H1 (cell line): ENCODE results near the gene CAMKMT. TPM values are rescaled to one million over a fixed set of nuclear protein-coding genes. Genes with fewer than 3 reads are reported as not detected.

Experiments
- CTCF ChIA-PET: fragments of 300-600 bp; sonication (Branson Sonifier 250); formaldehyde crosslinking; loops from one replicate; lab custom pipeline; 2021; ENCODE audit not compliant: partially characterized antibody; lab: Charles Lee
- POLR2A ChIA-PET: fragments of 300-600 bp; sonication (Branson Sonifier 250); formaldehyde crosslinking; loops from one replicate; lab custom pipeline; 2021; ENCODE audit warnings: inconsistent platforms; ENCODE audit not compliant: partially characterized antibody; lab: Charles Lee
- DNase-seq, 2 experiments: peaks; one replicate each; pipeline versions ENCODE4 v3.0.0 to v3.0.0-alpha.2; 2010 to 2022; ENCODE audit warnings: low spot score in 2 of 2, low read depth in 1 of 2, mixed read lengths in 1 of 2
- FAIRE-seq: peaks from 2 replicates; lab custom pipeline; 2011; peaks lifted over from hg19 to GRCh38; lab: Jason Lieb, UNC
- H2AFZ ChIP-seq: 2 replicates; pipeline ENCODE4 v1.8.1; 2012; ENCODE audit warnings: low read length, inconsistent platforms
- H2AK5ac ChIP-seq: 2 replicates; pipeline ENCODE4 v1.6.1; 2013; ENCODE audit warnings: low read depth, low read length
- H2BK120ac ChIP-seq: replicated peaks from 2 replicates; pipeline ENCODE3; 2013; ENCODE audit warnings: low read depth, low read length, inconsistent platforms
- H2BK12ac ChIP-seq: 2 replicates; pipeline ENCODE4 v1.6.1; 2013; ENCODE audit warnings: low read depth, low read length
- H2BK15ac ChIP-seq: 2 replicates; pipeline ENCODE4 v1.6.1; 2013; ENCODE audit warnings: low read length
- H2BK20ac ChIP-seq: 2 replicates; pipeline ENCODE4 v1.6.1; 2013; ENCODE audit warnings: low read length
- H2BK5ac ChIP-seq: 2 replicates; pipeline ENCODE4 v1.6.1; 2013; ENCODE audit warnings: low read depth, low read length
- H3K14ac ChIP-seq: 2 replicates; pipeline ENCODE4 v1.6.1; 2013; ENCODE audit warnings: inconsistent platforms; ENCODE audit not compliant: insufficient read length
- H3K18ac ChIP-seq: 2 replicates; pipeline ENCODE4 v1.6.1; 2013; ENCODE audit warnings: low read length; ENCODE audit errors: extremely low read depth
- H3K23ac ChIP-seq: 2 replicates; pipeline ENCODE4 v1.6.1; 2013; ENCODE audit warnings: inconsistent platforms; ENCODE audit not compliant: insufficient read length
- H3K23me2 ChIP-seq: 2 replicates; pipeline ENCODE4 v1.6.1; 2013; ENCODE audit warnings: low read depth, low read length
- H3K27ac ChIP-seq: 2 replicates; pipeline ENCODE4 v1.6.1; 2011; ENCODE audit warnings: low read depth, low read length, inconsistent platforms
- H3K27me3 ChIP-seq, 4 experiments: replicated peaks in 1 of 4; 1 replicate in 1 of 4; 2 replicates in 3 of 4; pipeline versions ENCODE4 v1.6.1 to v1.8.1; 2011 to 2013; ENCODE audit warnings: low read length in 3 of 4, mild to moderate bottlenecking in 3 of 4, inconsistent platforms in 2 of 4, mixed read lengths in 2 of 4, moderate library complexity in 1 of 4; ENCODE audit not compliant: control insufficient read depth in 3 of 4, insufficient read depth in 3 of 4; ENCODE audit errors: extremely low read depth in 1 of 4
- H3K36me3 ChIP-seq, 4 experiments: 2 replicates each; pipeline versions ENCODE4 v1.6.1 to v1.8.1; 2011 to 2013; ENCODE audit warnings: mild to moderate bottlenecking in 4 of 4, low read length in 3 of 4, moderate library complexity in 2 of 4, control low read depth in 1 of 4, inconsistent platforms in 1 of 4; ENCODE audit not compliant: insufficient read depth in 4 of 4, control insufficient read depth in 2 of 4
- H3K4ac ChIP-seq: replicated peaks from 2 replicates; pipeline ENCODE3; 2013; ENCODE audit warnings: low read length, low read depth, mixed read lengths, inconsistent platforms; ENCODE audit not compliant: insufficient read length
- H3K4me1 ChIP-seq, 4 experiments: replicated peaks in 1 of 4; 1 replicate in 1 of 4; 2 replicates in 3 of 4; pipeline versions ENCODE4 v1.6.1 to v1.8.1; 2011 to 2013; ENCODE audit warnings: low read length in 3 of 4, inconsistent platforms in 2 of 4, mixed read lengths in 1 of 4; ENCODE audit not compliant: insufficient read depth in 4 of 4, control insufficient read depth in 3 of 4
- H3K4me2 ChIP-seq, 2 experiments: 2 replicates each; pipeline versions ENCODE4 v1.6.1 to v1.8.1; 2011 to 2013; ENCODE audit warnings: low read depth in 2 of 2, low read length in 2 of 2, control low read depth in 1 of 2, inconsistent platforms in 1 of 2, mild to moderate bottlenecking in 1 of 2; ENCODE audit not compliant: insufficient read depth in 1 of 2
- H3K4me3 ChIP-seq, 4 experiments: fragments of 200-600, 300-600 bp in 1 of 4; sonication (generic), shearing (Covaris generic), sonication (Bioruptor Twin) in 1 of 4; 2 replicates each; pipeline versions ENCODE4 v1.5.1 to v1.8.1; 2011 to 2016; ENCODE audit warnings: low read length in 4 of 4, low read depth in 3 of 4, control low read depth in 2 of 4, inconsistent platforms in 2 of 4, mild to moderate bottlenecking in 2 of 4, mixed read lengths in 1 of 4, moderate library complexity in 1 of 4; ENCODE audit not compliant: insufficient read depth in 2 of 4; ENCODE audit errors: extremely low read depth in 1 of 4
- H3K56ac ChIP-seq: replicated peaks from 2 replicates; pipeline ENCODE3; 2013; ENCODE audit warnings: low read depth, mild to moderate bottlenecking, mixed read lengths, low read length, inconsistent platforms; ENCODE audit not compliant: insufficient read length
- H3K79me1 ChIP-seq: 2 replicates; pipeline ENCODE4 v1.6.1; 2013; ENCODE audit warnings: low read depth, low read length, control low read depth
- H3K79me2 ChIP-seq, 2 experiments: 2 replicates each; pipeline versions ENCODE4 v1.6.1 to v1.8.1; 2012 to 2013; ENCODE audit warnings: low read length in 2 of 2, mild to moderate bottlenecking in 2 of 2, inconsistent platforms in 1 of 2; ENCODE audit not compliant: insufficient read depth in 2 of 2, control insufficient read depth in 1 of 2
- H3K9ac ChIP-seq, 4 experiments: replicated peaks in 1 of 4; 1 replicate in 1 of 4; 2 replicates in 3 of 4; pipeline versions ENCODE4 v1.6.1 to v1.8.1; 2011 to 2013; ENCODE audit warnings: low read depth in 3 of 4, low read length in 3 of 4, control low read depth in 2 of 4, mild to moderate bottlenecking in 2 of 4, moderate library complexity in 2 of 4, inconsistent platforms in 1 of 4; ENCODE audit errors: extremely low read depth in 1 of 4
- H3K9me3 ChIP-seq, 2 experiments: 2 replicates each; pipeline versions ENCODE4 v1.6.1 to v1.8.1; 2012 to 2013; ENCODE audit warnings: mild to moderate bottlenecking in 2 of 2, moderate library complexity in 2 of 2, control low read depth in 1 of 2, inconsistent platforms in 1 of 2, low read depth in 1 of 2, low read length in 1 of 2, mixed read lengths in 1 of 2; ENCODE audit not compliant: insufficient read depth in 2 of 2
- H4K20me1 ChIP-seq, 2 experiments: replicated peaks in 1 of 2; 2 replicates each; pipeline versions ENCODE3 to v1.8.1; 2011 to 2013; ENCODE audit warnings: inconsistent platforms in 2 of 2, low read length in 2 of 2, mild to moderate bottlenecking in 1 of 2; ENCODE audit not compliant: insufficient read depth in 2 of 2, control insufficient read depth in 1 of 2
- H4K5ac ChIP-seq: 2 replicates; pipeline ENCODE4 v1.6.1; 2013; ENCODE audit warnings: low read length, low read depth, mixed read lengths, inconsistent platforms; ENCODE audit not compliant: insufficient read length
- H4K8ac ChIP-seq: 2 replicates; pipeline ENCODE4 v1.8.0; 2013; ENCODE audit warnings: mild to moderate bottlenecking, moderate library complexity, low read length, inconsistent platforms; ENCODE audit not compliant: insufficient read depth; ENCODE audit errors: extremely low read depth
- H4K91ac ChIP-seq: replicated peaks from 2 replicates; pipeline ENCODE3; 2013; ENCODE audit warnings: low read length, mixed read lengths, inconsistent platforms; ENCODE audit not compliant: insufficient read length
- CREB1 ChIP-seq: IDR thresholded peaks from 2 replicates; pipeline ENCODE4 v1.6.1; 2012; ENCODE audit warnings: inconsistent platforms
- WGBS, 2 experiments: shearing (Covaris generic) in 1 of 2; methylation state at CpG; one replicate each; pipeline versions ENCODE4 v1.1.6 to v1.1.7; 2013 to 2015; ENCODE audit warnings: low lambda C conversion rate in 2 of 2, mixed read lengths in 2 of 2, inconsistent platforms in 1 of 2, low coverage in 1 of 2, missing lambda C conversion rate in 1 of 2; ENCODE audit not compliant: insufficient replicate concordance in 2 of 2, insufficient coverage in 1 of 2, insufficient read length in 1 of 2; ENCODE audit errors: extremely low coverage in 1 of 2, missing lambda C conversion rate in 1 of 2; 5-methylcytosine and 5-hydroxymethylcytosine counted together
- polyA plus RNA-seq, 7 experiments: library from polyadenylated mRNA; depleted of rRNA in 3 of 7; stranded (reverse) in 5 of 7; unstranded in 2 of 7; fragments of >200 nt in 5 of 7; fragments of 200-250 nt in 2 of 7; gene quantifications; 1 replicate in 5 of 7; 2 replicates in 1 of 7; 4 replicates in 1 of 7; pipeline versions ENCODE4 v1.2.1 to v1.2.3, GENCODE V29; 2011 to 2013; ENCODE audit warnings: missing spikeins in 2 of 7, mixed read lengths in 2 of 7
- total RNA-seq: library from RNA; stranded (reverse); fragmentation: NEBNext Ultra II Directional; extraction: Animal tissue kit (Norgen Biotek cat#: 25700); gene quantifications from 2 replicates; pipeline ENCODE4 v1.2.1, GENCODE V29; 2021

CAMKMT gene
- total and polyA plus RNA-seq, 2 of the 8 experiments (the other 6 are each of a cell fraction or from before 2014, with no cell fraction given) = 14.7 to 22.4 TPM

- TF ChIP-seq CREB1 = no peak
- no peak overlapping the region for H2BK15ac ChIP-seq
These were observed 3.2 kb upstream of the CAMKMT start for GRCh38 chr2:44358503-44358902.

More at GRCh38 chr2:44358503-44358902, 3.2 kb upstream of the CAMKMT start:
- Histone ChIP-seq H2AFZ (no peak overlapping the region), H3K4me1 (peaks cover 0 to 3% (median 3%) of the 10 kb centered on the region in 4 experiments; a peak in 3 of 7 replicates), H3K9me3 (no peaks in the 10 kb centered on the region), H3K27ac (no peak overlapping the region), H3K14ac (no peak overlapping the region), H3K4ac (no peak overlapping the region), H4K91ac (no peak overlapping the region), H3K56ac (no peak overlapping the region), H3K9ac (no peak overlapping the region), H2BK5ac (no peak overlapping the region), H2BK20ac (no peak overlapping the region), H3K36me3 (no peaks in the 10 kb centered on the region), H4K5ac (no peak overlapping the region), H3K4me3 (no peak overlapping the region), H2BK12ac (no peak overlapping the region), H3K4me2 (no peak overlapping the region), H3K23ac (no peak overlapping the region), H2AK5ac (no peak overlapping the region), H3K27me3 (no peaks in the 10 kb centered on the region), H2BK120ac (no peak overlapping the region), H3K79me1 (no peaks in the 10 kb centered on the region), H4K20me1 (no peaks in the 10 kb centered on the region), H4K8ac (no peak overlapping the region), H3K79me2 (peaks cover 0 to 31% of the 10 kb centered on the region in 2 experiments; a peak in 2 of 4 replicates), H3K23me2 (peaks cover 11% of the 10 kb centered on the region), H3K18ac (no peak overlapping the region)
- FAIRE-seq = no peak
- CTCF ChIA-PET = interaction anchor here (0.8 to 1.4 kb wide), 3 partner anchors 15 to 34 kb away, joined by 3 to 4 read pairs (median 3); no protein-coding TSS in a partner anchor
- POLR2A ChIA-PET = no interaction called here
- WGBS, 2 experiments = 91% methylated on average over 3 of the region's 3 CpGs; no CpG with 5 or more reads in 1 of the 2 experiments
- no peak for DNase-seq
